DMS114 treated with DMSO at 0.1 percent for 48 hours (cell line): ENCODE results near the gene PLIN3.
"Not testable (repeated sequence)": the region's sequence is repeated elsewhere in the genome, so short reads cannot be mapped to it uniquely, and the experiment has no call there.

ENCODE experiments used
- DNase-seq: peaks from one replicate; lab custom pipeline; 2025; ENCODE audit not compliant: unreplicated experiment; lab: John Stamatoyannopoulos, UW

The PLIN3 gene

GRCh38 chr19:4867534-4868285, at the start of gene PLIN3:
TSS of gene PLIN3 (minus strand) at chr19:4867667. CDS start at chr19:4861394, 6,273 bp downstream.
- DNase-seq = peak; percentile 65

- no peak for DNase-seq
These were observed 49.0 kb upstream of the PLIN3 start for GRCh38 chr19:4916292-4917082.

- DNase-seq = no peak
These were observed 47.5 kb upstream of the PLIN3 start for GRCh38 chr19:4914736-4915501.

- DNase-seq = no peak
These were observed 46.7 kb upstream of the PLIN3 start for GRCh38 chr19:4913996-4914735.

- peak; percentile 35 for DNase-seq
These were observed 44.6 kb upstream of the PLIN3 start for GRCh38 chr19:4911786-4912672.

GRCh38 chr19:4911314-4911713, 43.8 kb upstream of the PLIN3 start:
- DNase-seq = no peak

- no peak for DNase-seq
These were observed 43.3 kb upstream of the PLIN3 start for GRCh38 chr19:4910594-4911281.

GRCh38 chr19:4909897-4910593, 42.6 kb upstream of the PLIN3 start:
- DNase-seq = peak; percentile 60

GRCh38 chr19:4909156-4909896, 41.9 kb upstream of the PLIN3 start, which contains the start of gene UHRF1:
TSS of gene UHRF1 (plus strand) at chr19:4909501. CDS start at chr19:4910886, 1,385 bp downstream.
- DNase-seq = no peak

- no peak for DNase-seq
These were observed 41.3 kb upstream of the PLIN3 start for GRCh38 chr19:4908781-4909155.

- no peak for DNase-seq
These were observed 40.9 kb upstream of the PLIN3 start for GRCh38 chr19:4908360-4908759.

GRCh38 chr19:4906963-4907362, 39.5 kb upstream of the PLIN3 start:
- no peak for DNase-seq

- no peak for DNase-seq
These were observed 37.0 kb upstream of the PLIN3 start for GRCh38 chr19:4904481-4904880.

- no peak for DNase-seq
These were observed 35.3 kb upstream of the PLIN3 start, which contains the start of gene ARRDC5 for GRCh38 chr19:4902796-4903195. TSS of gene ARRDC5 (minus strand) at chr19:4902896. CDS start at chr19:4902825, 71 bp downstream.

GRCh38 chr19:4900879-4901278, 33.4 kb upstream of the PLIN3 start:
- DNase-seq = not testable (repeated sequence)

- no peak for DNase-seq
These were observed 29.7 kb upstream of the PLIN3 start for GRCh38 chr19:4897146-4897545.

GRCh38 chr19:4896372-4896771, 28.9 kb upstream of the PLIN3 start:
- no peak for DNase-seq

- DNase-seq = not testable (repeated sequence)
These were observed 25.5 kb upstream of the PLIN3 start for GRCh38 chr19:4892962-4893361.
